ENCODE data around the gene ECHDC3. TPM values are rescaled to one million over a fixed set of nuclear protein-coding genes. Genes with fewer than 3 reads are reported as not detected.

ECHDC3 gene
- total and polyA plus RNA-seq, 2 of the 8 experiments (the other 6 are each of a cell fraction or from before 2014, with no cell fraction given) = 15.6 to 19.9 TPM

DNA sequence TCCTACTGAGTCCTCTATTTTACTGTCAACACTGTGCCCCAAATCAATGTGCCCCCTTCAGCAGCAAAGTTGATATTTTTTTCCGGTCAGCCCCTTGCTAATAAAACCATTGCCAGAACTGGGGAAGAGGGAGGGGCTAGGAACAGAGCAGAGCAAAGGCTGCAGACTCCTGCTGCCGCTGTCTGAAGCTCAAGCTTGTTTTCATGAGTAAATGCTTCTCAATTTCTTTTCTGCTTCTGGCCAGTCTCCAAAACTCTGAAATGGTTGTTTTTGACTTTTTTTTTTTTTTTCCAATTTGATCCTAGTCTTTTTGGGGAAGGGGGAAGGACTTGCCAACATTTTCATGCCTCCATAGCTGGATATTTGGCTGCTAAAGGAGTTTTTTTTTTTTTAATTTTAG lies 54.3 kb downstream of the ECHDC3 start (continued):
- no peak for TF ChIP-seq CHD7 (IDR thresholded peaks at IDR 0.05; ENCODE audit: insufficient replicate concordance, low read length)
- no peak for TF ChIP-seq SP1 (IDR thresholded peaks at IDR 0.05; ENCODE audit: low read depth, low read length)
- TF ChIP-seq SIN3A (conservative IDR thresholded peaks at IDR 0.05 in 1 of 2, IDR thresholded peaks at IDR 0.05 in 1 of 2; ENCODE audit: low read depth in 1 of 2, low read length in 2 of 2) = no peak
- TF ChIP-seq FOSL1 (IDR thresholded peaks at IDR 0.05; ENCODE audit: insufficient read depth, low read depth, low read length) = no peak
- TF ChIP-seq ASH2L (IDR thresholded peaks at IDR 0.05; ENCODE audit: low read length) = no peak

Measured in H1 (cell line).